ENCODE data around the gene TPSD1. TPM values are rescaled to one million over a fixed set of nuclear protein-coding genes. Genes with fewer than 3 reads are reported as not detected.

The TPSD1 gene
- total and polyA plus RNA-seq, 9 of the 15 experiments (the other 6 are each of a cell fraction or from before 2014, with no cell fraction given), result not detected

GRCh38 chr16:1300664-1301476, 45.0 kb downstream of the TPSD1 start (continued):
- TF ChIP-seq ID3 (CRISPR knock-in tag; IDR thresholded peaks at IDR 0.05) (no peak), ID3 (tag; IDR thresholded peaks at IDR 0.05) (peak; percentile 44; the same call in 1 of the 2 replicates), MTA3 (IDR thresholded peaks at IDR 0.05; ENCODE audit: borderline replicate concordance) (peak; percentile 69; the same call in 1 of the 2 replicates), NRF1 (conservative IDR thresholded peaks at IDR 0.05 in 1 of 2, IDR thresholded peaks at IDR 0.05 in 1 of 2) (0 out of 4 replicates have a peak, but pooled peaks have one; percentile 11 to 31), ATF1 (CRISPR knock-in tag; IDR thresholded peaks at IDR 0.05) (no peak), ATF1 (tag; IDR thresholded peaks at IDR 0.05) (peak; percentile 40; the same call in 1 of the 2 replicates), HMGN3 (IDR thresholded peaks at IDR 0.05; ENCODE audit: borderline replicate concordance, extremely low read depth, insufficient read length, low read depth, low read length) (peak; percentile 60), GMEB1 (CRISPR knock-in tag; IDR thresholded peaks at IDR 0.05) (no peak), CEBPZ (IDR thresholded peaks at IDR 0.05; ENCODE audit: borderline replicate concordance, low read depth, low read length) (no peak), FOXO4 (CRISPR knock-in tag; IDR thresholded peaks at IDR 0.05) (no peak), MCM2 (IDR thresholded peaks at IDR 0.05; ENCODE audit: low read depth) (no peak), KLF13 (tag; IDR thresholded peaks at IDR 0.05; ENCODE audit: borderline replicate concordance, low read depth) (peak; percentile 61; the same call in 1 of the 2 replicates), EGR1 (conservative IDR thresholded peaks at IDR 0.05) (peak; percentile 64), SIN3B (IDR thresholded peaks at IDR 0.05; ENCODE audit: low read depth) (no peak; the same call in 1 of the 2 replicates), MYC (IDR thresholded peaks at IDR 0.05; ENCODE audit: low read depth, low read length) (peak; percentile 39; the same call in 1 of the 2 replicates), MYC (CRISPR knock-in tag; IDR thresholded peaks at IDR 0.05; ENCODE audit: borderline replicate concordance, low read depth) (no peak), FIP1L1 (IDR thresholded peaks at IDR 0.05; ENCODE audit: low read depth, low read length, poor library complexity, severe bottlenecking) (peak; percentile 13), MAZ (CRISPR knock-in tag; conservative IDR thresholded peaks at IDR 0.05 in 1 of 2, IDR thresholded peaks at IDR 0.05 in 1 of 2) (peak; percentile 28 to 62; a peak in 2 of 4 replicates), CBX1 (IDR thresholded peaks at IDR 0.05; ENCODE audit: low read depth) (0 out of 2 replicates have a peak, but pooled peaks have one; percentile 50), MAX (CRISPR knock-in tag; IDR thresholded peaks at IDR 0.05) (peak; percentile 13; the same call in 1 of the 2 replicates)
